HL-60 (cell line): ENCODE data around the gene SHCBP1.

Experiments used
- GABPA ChIP-seq: IDR thresholded peaks from 2 replicates; pipeline ENCODE4 v1.6.1; 2012; ENCODE audit warnings: low read depth
- POLR2AphosphoS5 ChIP-seq: IDR thresholded peaks from 2 replicates; pipeline ENCODE4 v1.6.1; 2012; ENCODE audit warnings: low read depth
- SPI1 ChIP-seq: IDR thresholded peaks from 2 replicates; pipeline ENCODE4 v1.6.1; 2012; ENCODE audit warnings: low read depth, mild to moderate bottlenecking, borderline replicate concordance
- TF ChIP-seq, protein P1 (sequence below): IDR thresholded peaks from one replicate; pipeline ENCODE4 v1.5.1; 2011; ENCODE audit warnings: low read length, control low read depth, inconsistent platforms; ENCODE audit not compliant: insufficient read depth
- TF ChIP-seq, protein P2 (sequence below): IDR thresholded peaks from 2 replicates; pipeline ENCODE4 v1.6.1; 2012; ENCODE audit warnings: low read depth; ENCODE audit not compliant: insufficient replicate concordance

DNA sequence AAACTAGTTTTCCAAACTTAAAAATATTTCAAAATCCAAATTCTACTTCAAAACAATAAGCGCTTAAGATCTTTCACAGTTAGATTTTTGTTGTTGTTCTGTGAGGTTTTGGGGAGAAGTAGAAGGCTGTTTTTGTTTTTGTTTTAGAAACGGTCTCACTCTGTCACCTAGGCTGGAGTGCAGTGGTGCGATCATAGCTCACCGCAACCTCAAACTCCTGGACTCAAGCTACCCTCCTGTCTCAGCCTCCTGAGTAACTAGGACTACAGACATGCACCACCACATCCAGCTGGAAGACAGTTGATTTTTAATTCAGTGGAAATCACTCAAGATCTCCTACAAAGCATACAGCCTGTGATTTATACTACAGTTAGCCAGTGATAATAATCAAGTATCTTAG lies 2.7 kb downstream of the SHCBP1 start:
- TF ChIP-seq, protein P1, sequence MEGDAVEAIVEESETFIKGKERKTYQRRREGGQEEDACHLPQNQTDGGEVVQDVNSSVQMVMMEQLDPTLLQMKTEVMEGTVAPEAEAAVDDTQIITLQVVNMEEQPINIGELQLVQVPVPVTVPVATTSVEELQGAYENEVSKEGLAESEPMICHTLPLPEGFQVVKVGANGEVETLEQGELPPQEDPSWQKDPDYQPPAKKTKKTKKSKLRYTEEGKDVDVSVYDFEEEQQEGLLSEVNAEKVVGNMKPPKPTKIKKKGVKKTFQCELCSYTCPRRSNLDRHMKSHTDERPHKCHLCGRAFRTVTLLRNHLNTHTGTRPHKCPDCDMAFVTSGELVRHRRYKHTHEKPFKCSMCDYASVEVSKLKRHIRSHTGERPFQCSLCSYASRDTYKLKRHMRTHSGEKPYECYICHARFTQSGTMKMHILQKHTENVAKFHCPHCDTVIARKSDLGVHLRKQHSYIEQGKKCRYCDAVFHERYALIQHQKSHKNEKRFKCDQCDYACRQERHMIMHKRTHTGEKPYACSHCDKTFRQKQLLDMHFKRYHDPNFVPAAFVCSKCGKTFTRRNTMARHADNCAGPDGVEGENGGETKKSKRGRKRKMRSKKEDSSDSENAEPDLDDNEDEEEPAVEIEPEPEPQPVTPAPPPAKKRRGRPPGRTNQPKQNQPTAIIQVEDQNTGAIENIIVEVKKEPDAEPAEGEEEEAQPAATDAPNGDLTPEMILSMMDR = no peak
- TF ChIP-seq POLR2AphosphoS5 (no peak), GABPA (no peak), SPI1 (no peak)
- TF ChIP-seq, protein P2, sequence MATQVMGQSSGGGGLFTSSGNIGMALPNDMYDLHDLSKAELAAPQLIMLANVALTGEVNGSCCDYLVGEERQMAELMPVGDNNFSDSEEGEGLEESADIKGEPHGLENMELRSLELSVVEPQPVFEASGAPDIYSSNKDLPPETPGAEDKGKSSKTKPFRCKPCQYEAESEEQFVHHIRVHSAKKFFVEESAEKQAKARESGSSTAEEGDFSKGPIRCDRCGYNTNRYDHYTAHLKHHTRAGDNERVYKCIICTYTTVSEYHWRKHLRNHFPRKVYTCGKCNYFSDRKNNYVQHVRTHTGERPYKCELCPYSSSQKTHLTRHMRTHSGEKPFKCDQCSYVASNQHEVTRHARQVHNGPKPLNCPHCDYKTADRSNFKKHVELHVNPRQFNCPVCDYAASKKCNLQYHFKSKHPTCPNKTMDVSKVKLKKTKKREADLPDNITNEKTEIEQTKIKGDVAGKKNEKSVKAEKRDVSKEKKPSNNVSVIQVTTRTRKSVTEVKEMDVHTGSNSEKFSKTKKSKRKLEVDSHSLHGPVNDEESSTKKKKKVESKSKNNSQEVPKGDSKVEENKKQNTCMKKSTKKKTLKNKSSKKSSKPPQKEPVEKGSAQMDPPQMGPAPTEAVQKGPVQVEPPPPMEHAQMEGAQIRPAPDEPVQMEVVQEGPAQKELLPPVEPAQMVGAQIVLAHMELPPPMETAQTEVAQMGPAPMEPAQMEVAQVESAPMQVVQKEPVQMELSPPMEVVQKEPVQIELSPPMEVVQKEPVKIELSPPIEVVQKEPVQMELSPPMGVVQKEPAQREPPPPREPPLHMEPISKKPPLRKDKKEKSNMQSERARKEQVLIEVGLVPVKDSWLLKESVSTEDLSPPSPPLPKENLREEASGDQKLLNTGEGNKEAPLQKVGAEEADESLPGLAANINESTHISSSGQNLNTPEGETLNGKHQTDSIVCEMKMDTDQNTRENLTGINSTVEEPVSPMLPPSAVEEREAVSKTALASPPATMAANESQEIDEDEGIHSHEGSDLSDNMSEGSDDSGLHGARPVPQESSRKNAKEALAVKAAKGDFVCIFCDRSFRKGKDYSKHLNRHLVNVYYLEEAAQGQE = no peak
